BJ (cell line): ENCODE data around the gene SRR. TPM values are rescaled to one million over a fixed set of nuclear protein-coding genes. Genes with fewer than 3 reads are reported as not detected.

Experiments
- CTCF ChIA-PET: fragments of 350-600 bp; formaldehyde crosslinking; extraction: SDS; loops from one replicate; lab custom pipeline; 2021; ENCODE audit warnings: antibody characterized with exemption, inconsistent platforms; lab: Yijun Ruan, JAX
- POLR2A ChIA-PET: fragments of 300-600 bp; sonication (Branson Sonifier 250); formaldehyde crosslinking; extraction: SDS; loops from one replicate; lab custom pipeline; 2021; ENCODE audit warnings: antibody characterized with exemption; lab: Charles Lee
- DNase-seq: peaks from one replicate; pipeline ENCODE4 v3.0.0-alpha.2; 2011; ENCODE audit warnings: low read depth
- H3K27me3 ChIP-seq: 2 replicates; pipeline ENCODE4 v1.6.0; 2011; ENCODE audit warnings: low read length; ENCODE audit not compliant: control insufficient read depth, insufficient read depth
- H3K36me3 ChIP-seq: 2 replicates; pipeline ENCODE4 v1.5.1; 2011; ENCODE audit warnings: low read length; ENCODE audit not compliant: control insufficient read depth, insufficient read depth
- H3K4me3 ChIP-seq: 2 replicates; pipeline ENCODE4 v1.5.1; 2011; ENCODE audit warnings: low read depth, mild to moderate bottlenecking, control low read depth, low read length
- CTCF ChIP-seq: IDR thresholded peaks from 2 replicates; pipeline ENCODE4 v1.5.1; 2011; ENCODE audit warnings: low read depth, mild to moderate bottlenecking, control low read depth, inconsistent platforms, low read length, moderate library complexity; ENCODE audit not compliant: insufficient read depth
- polyA plus RNA-seq: library from polyadenylated mRNA; depleted of rRNA; stranded (reverse); fragments of >200 nt; gene quantifications from 2 replicates; pipeline ENCODE4 v1.2.3, GENCODE V29; 2011

The SRR gene
- polyA plus RNA-seq, 1 experiment, result 17.1 TPM

DNA sequence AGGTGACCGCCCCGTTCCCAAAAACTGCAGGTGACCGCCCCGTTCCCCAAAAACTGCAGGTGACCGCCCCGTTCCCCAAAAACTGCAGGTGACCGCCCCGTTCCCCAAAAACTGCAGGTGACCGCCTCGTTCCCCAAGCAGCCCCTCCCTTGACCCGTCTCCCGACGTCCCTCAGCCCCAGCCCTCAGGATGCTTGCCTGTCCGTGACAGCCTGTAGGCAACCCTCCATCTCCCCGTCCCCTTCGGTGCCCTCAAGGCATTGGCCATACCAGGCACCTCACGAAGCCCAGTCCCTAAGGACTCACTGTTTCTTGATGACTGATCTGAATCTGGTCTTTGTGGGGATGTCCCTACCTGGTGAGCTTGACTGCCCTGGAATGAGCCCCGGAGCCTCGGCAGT, 58.7 kb downstream of the SRR start:
- Histone ChIP-seq H3K4me3 (no peak overlapping the region), H3K36me3 (peaks cover 26% of the 10 kb centered on the region), H3K27me3 (no peaks in the 10 kb centered on the region)
- CTCF ChIA-PET, result interaction anchor here (1.7 kb wide), 1 partner anchor 10 kb away, joined by 5 read pairs; no protein-coding TSS in a partner anchor
- POLR2A ChIA-PET, result no interaction called here
- DNase-seq, result no peak
- TF ChIP-seq CTCF, result no peak

DNA sequence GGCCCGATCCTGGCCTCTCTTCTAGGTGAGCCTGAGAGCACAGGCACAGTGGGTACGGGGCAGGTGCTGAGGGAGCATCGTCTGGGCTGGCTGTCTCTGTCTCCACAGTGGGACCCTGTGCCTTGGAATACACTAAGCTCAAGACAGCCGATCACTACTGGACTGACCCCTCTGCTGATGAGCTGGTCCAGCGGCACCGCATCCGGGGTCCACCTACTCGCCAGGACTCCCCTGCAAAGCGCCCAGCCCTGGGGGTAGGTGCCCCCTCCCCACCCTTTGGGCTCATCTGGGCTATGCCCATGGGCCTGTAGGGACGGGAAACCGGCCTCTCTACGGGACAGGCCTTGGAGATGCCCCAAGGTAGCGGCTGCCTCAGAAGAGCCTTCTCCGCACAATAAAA, 59.1 kb downstream of the SRR start:
- ChIA-PET POLR2A (no interaction called here), CTCF (no interaction called here)
- no peak for TF ChIP-seq CTCF
- Histone ChIP-seq H3K36me3 (peaks cover 26% of the 10 kb centered on the region), H3K27me3 (no peaks in the 10 kb centered on the region), H3K4me3 (no peak overlapping the region)
- no peak for DNase-seq

DNA sequence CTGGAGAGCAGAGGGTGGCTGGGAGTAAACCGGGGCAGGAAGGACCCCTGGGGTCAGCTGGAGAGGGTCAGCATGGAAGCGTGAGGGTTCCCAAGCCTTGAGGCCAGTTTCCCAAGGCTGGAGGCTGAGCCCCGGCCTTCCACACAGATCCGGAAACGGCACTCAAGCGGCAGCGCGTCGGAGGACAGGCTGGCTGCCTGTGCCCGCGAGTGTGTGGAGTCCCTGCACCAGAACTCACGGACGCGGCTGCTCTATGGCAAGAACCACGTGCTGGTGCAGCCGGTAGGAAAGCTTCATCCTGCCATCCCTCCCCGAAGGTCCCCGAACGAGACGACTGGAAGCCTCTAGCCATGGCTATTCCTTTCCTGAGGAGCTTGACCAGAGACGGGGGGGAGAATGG, 59.6 kb downstream of the SRR start:
- Histone ChIP-seq H3K27me3 (no peaks in the 10 kb centered on the region), H3K36me3 (peaks cover 28% of the 10 kb centered on the region), H3K4me3 (no peak overlapping the region)
- POLR2A ChIA-PET, result no interaction called here
- CTCF ChIA-PET, result interaction anchor here (0.8 to 2.2 kb wide), 3 partner anchors 10 to 332 kb away, joined by 3 to 10 read pairs (median 5); no protein-coding TSS in a partner anchor
- DNase-seq, result no peak
- TF ChIP-seq CTCF, result no peak

- POLR2A ChIA-PET, result no interaction called here
Measured at GRCh38 chr17:2363851-2364762, 60.4 kb downstream of the SRR start.

More at GRCh38 chr17:2363851-2364762, 60.4 kb downstream of the SRR start:
- CTCF ChIA-PET, result interaction anchor here (0.8 to 2.2 kb wide), 4 partner anchors 11 to 332 kb away, joined by 3 to 10 read pairs (median 5); no protein-coding TSS in a partner anchor
- H3K36me3 ChIP-seq, result peaks cover 28% of the 10 kb centered on the region
- H3K4me3 ChIP-seq, result no peak overlapping the region
- no peaks in the 10 kb centered on the region for H3K27me3 ChIP-seq
- TF ChIP-seq CTCF, result no peak
- no peak for DNase-seq
